ENCODE measurements around the gene ATP4B.

DNA sequence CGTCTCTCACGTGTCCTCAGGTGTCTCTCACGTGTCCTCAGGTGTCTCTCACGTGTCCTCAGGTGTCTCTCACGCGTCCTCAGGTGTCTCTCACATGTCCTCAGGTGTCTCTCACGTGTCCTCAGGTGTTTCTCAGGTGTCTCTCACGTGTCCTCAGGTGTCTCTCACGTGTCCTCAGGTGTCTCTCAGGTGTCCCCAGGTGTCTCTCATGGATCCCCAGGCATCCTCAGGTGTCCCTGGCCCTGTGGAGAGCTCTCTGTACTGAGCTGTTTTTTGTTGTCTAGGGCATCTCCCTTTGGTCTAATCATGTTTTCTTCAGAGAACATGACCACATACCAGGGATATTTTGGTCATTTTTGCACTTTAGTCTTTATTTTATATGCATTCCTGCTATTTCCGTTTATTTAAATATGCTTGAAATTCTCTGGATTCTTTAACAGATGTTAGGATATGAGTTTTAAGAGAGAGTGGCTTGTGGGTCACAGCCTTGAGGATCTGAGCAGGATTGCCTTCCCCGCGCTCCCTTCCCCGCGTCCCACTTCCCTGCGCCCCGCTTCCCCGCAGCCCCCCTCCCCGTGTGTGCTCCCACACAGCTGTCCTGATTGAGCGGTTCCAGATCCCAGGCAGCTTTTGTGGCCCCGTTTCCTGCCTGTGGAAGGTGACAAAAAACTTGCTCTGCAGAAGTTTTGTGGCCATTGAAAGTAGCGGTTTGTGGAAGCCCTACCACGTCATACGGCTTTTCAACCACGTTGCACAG is 31.9 kb downstream of the ATP4B start:
- TF ChIP-seq, protein P1, sequence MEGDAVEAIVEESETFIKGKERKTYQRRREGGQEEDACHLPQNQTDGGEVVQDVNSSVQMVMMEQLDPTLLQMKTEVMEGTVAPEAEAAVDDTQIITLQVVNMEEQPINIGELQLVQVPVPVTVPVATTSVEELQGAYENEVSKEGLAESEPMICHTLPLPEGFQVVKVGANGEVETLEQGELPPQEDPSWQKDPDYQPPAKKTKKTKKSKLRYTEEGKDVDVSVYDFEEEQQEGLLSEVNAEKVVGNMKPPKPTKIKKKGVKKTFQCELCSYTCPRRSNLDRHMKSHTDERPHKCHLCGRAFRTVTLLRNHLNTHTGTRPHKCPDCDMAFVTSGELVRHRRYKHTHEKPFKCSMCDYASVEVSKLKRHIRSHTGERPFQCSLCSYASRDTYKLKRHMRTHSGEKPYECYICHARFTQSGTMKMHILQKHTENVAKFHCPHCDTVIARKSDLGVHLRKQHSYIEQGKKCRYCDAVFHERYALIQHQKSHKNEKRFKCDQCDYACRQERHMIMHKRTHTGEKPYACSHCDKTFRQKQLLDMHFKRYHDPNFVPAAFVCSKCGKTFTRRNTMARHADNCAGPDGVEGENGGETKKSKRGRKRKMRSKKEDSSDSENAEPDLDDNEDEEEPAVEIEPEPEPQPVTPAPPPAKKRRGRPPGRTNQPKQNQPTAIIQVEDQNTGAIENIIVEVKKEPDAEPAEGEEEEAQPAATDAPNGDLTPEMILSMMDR (conservative IDR thresholded peaks at IDR 0.05; ENCODE audit: low read depth, low read length), result no peak
- TF ChIP-seq EZH2 (IDR thresholded peaks at IDR 0.05; ENCODE audit: low read length, unreplicated experiment) (no peak), EZH2phosphoT487 (IDR thresholded peaks at IDR 0.05; ENCODE audit: borderline replicate concordance, low read length) (no peak)
